ENCODE measurements around the gene PTGR1.
"Not testable (repeated sequence)": the region's sequence is repeated elsewhere in the genome, so short reads cannot be mapped to it uniquely, and the experiment has no call there.

The PTGR1 gene

GRCh38 chr9:111599092-111599954 lies at the start of gene PTGR1:
Gene PTGR1 (minus strand): TSS chr9:111599647. CDS start chr9:111597422, 2,225 bp downstream.
- DNase-seq: no peak

- no peak for DNase-seq
These were observed 49.6 kb upstream of the PTGR1 start for GRCh38 chr9:111649016-111649415.

DNA sequence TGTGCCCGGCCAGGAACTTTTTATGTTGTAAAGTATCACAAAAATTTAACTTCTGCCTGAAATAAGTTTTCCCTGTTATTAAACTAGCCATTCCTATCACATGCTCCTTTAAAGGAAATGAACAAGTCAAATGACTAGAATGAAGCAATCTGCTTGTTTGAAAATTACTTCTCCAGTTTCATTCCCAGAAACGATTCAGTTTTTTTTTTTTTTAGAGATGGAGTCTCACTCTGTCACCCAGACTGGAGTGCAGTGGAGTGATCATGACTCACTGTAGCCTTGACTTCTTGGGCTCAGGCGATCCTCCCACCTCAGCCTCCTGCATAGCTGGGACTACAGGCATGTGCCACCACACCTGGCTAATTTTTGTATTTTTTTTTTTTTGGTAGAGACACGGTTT lies 48.6 kb upstream of the PTGR1 start:
- no peak for DNase-seq

GRCh38 chr9:111646417-111646816 lies 47.0 kb upstream of the PTGR1 start:
- no peak for DNase-seq

DNA sequence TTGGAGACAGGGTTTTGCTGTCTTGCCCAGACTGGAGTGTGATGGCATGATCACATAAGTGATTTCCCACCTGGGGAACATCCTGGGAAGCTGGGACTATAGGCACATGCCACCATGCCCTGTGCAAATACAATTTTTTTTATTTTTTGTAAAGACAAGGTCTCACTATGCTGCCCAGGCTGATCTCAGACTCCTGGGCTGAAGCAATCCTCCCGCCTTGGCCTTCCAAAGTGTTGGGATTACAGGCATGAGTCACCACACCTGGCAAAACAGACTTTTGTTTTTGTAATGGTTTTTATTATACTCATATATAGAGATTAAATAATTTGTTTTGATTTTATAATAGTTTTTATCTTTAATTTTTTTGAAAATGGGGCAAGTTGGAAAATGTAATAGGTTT lies 46.4 kb upstream of the PTGR1 start:
- DNase-seq: no peak

DNA sequence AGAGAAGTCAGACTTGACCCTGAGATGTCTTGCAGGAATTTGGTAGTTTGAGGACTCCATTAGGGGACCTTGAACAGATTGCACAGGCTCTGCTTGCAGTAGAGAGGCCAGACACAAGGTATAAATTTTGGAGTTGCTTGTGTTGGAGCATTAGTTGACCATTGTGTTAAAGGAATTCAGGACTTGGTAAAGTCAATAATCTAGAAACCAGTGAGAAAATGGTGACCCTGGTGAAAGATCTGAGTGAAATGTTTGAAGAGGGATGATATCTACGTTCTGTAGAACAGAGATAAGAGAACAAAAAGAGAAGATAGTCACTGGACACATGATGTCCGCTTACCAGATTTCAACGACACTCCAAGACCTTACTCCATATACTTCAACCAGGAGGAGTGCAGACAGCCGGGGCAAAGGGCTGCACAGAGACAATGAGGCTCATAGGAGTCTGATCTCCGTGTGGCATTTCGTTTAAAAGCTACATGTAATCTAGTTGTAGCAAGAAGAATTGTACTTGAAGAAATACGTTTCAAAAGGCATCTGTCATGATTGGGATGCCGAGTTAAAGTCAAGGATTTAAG lies 44.8 kb upstream of the PTGR1 start:
- no peak for DNase-seq

- DNase-seq: no peak
These were observed 38.0 kb upstream of the PTGR1 start for GRCh38 chr9:111637421-111637950.

DNA sequence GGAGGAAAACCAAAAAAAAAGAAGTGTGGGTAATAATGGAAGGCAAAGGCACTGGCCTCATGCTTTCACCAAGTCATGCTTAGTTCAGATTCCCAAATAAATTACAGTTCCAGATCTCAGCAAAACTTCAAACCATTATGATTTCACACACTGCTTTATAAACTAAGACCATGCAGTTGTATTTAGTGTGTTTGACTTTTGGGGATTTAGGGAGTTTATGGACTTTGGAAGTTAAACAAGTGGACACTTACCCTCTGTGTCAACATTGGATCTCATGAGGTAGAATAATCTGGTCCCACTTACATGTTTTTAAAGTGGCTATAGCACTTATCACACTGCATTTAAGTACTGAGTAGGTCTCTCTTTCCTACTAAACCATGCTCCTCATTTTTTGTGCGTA lies 35.4 kb upstream of the PTGR1 start:
- DNase-seq: no peak

DNA sequence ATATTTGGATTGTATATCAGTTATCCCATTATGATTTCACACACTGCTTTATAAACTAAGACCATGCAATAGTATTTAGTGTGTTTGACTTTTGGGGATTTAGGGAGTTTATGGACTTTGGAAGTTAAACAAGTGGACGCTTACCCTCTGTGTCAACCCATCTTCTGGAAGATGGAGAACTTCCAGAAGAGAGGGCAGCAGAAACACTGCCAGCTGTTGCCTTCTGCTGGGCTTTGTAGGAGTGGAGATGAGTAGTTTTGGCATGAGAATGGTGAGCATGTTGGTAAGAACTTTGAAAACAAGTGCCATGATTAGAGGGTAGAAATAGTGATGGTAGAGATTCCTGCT lies 33.9 kb upstream of the PTGR1 start:
- DNase-seq: no peak

DNA sequence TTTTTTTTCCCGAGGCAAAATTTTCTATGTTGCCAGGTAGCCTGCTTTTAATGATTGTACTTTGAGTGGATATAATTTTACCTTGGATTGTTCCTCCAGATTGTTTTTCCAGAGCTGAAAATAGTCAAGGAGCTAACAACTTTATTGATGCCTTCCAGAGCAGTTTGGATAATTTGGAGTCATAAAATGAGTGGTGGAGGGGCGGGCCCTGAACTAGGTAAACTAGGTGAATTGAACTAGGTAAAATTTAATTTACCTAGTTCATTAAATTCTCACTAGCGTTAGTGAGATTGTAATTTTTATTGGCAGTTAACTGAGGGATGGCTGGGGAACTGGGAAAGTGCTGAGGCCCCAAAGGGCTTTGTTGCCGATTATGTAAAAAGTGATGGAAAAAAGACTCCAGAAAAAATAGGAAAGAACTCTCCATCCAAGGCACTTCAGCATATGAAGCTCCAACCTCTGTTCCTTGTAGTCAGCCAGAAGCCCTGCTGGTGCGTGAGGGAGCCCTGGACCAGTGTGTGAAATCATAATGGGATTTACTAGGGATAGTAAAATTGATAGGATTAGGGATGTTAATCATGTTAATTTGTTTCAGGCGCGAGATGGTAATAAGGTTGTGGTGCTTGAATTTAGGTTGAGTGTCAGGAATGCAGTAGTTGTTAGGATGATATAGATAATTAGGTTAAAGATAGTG lies 33.4 kb upstream of the PTGR1 start:
- DNase-seq: no peak

DNA sequence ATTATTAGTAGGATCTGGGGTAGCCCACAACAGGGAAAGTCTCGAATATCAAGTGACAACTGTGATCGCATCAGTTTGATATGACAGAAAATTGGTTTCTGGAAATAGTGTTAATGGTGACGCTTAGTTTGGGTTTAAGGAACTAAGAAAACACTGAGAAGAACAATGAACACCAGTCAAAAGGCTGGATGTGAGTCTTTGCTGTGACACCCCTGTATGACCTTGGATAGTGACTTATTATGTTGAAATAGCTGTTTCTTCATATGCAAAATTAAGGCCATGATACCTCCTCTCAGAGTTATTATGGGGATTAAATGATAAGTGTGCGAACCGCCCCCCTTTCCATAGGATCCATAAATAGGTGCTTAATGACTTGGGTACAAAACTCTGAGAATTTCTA lies 32.6 kb upstream of the PTGR1 start:
- no peak for DNase-seq

GRCh38 chr9:111631214-111631971 lies 31.9 kb upstream of the PTGR1 start, which contains the start of gene DNAJC25:
Gene DNAJC25 (plus strand): TSS chr9:111631334. CDS start chr9:111631408, 74 bp downstream.
- DNase-seq: peak; percentile 96

- DNase-seq: no peak
These were observed 31.4 kb upstream of the PTGR1 start for GRCh38 chr9:111630964-111631213.

- no peak for DNase-seq
These were observed 30.9 kb upstream of the PTGR1 start for GRCh38 chr9:111630182-111630963.

DNA sequence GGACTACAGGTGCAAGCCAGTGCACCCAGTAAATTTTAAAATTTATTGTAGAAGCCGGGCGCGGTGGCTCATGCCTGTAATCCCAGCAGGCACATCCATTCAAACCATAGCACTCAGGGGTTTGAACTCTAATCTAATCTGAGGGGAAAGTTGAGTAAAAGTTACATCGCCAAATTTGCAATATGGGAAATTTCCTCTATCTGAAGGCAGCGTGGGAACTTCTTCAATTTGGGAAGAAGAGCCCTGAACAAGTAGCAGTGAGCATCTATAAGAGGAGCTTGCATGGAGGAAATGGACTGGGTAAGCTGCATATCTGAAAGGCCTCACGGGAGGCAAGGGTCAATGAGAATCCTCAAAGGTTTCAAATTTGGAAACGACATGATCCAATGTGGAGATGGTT lies 29.0 kb upstream of the PTGR1 start:
- no peak for DNase-seq

- no peak for DNase-seq
These were observed 28.0 kb upstream of the PTGR1 start for GRCh38 chr9:111627260-111627963.

GRCh38 chr9:111622626-111623025 lies 23.2 kb upstream of the PTGR1 start:
- no peak for DNase-seq

GRCh38 chr9:111621895-111622480 lies 22.5 kb upstream of the PTGR1 start:
- peak; percentile 14 for DNase-seq

- not testable (repeated sequence) for DNase-seq
These were observed 17.9 kb upstream of the PTGR1 start for GRCh38 chr9:111617349-111617748.

GRCh38 chr9:111615928-111616327 lies 16.5 kb upstream of the PTGR1 start:
- no peak for DNase-seq

DNA sequence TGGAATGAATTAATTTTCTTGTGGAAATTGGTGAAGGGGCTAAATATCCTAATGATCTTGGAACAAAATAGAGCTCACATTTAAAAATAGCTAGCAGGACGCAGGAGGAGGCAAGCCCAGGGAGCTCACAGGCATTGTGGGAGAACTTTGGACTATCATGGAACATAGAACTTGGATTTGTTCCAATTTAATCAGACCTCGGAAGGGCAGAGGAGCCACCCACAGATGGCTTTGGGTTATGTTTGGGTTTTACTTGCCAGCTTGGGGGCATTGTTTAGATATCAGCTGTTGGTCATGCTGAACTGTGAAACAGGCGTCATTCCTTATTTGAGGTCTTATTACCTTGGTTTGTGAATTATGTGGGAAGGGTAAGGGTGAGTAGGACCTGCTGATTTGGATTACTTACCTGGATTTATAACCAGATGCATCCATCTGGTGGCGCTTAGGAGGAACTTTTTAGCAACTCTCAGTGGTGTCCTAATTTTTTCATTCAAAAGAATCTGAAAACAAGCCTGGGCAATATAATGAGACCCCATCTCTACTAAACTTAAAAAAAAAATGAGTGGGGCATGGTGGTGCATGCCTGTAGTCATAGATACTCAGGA lies 14.1 kb upstream of the PTGR1 start:
- no peak for DNase-seq
